ENCODE measurements around the gene RBP5. TPM values are rescaled to one million over a fixed set of nuclear protein-coding genes. Genes with fewer than 3 reads are reported as not detected.

Gene RBP5
- total RNA-seq, 1 experiment from 2014 or later = 2.7 TPM

GRCh38 chr12:7137908-7138307 is 9.2 kb upstream of the RBP5 start:
- H4K91ac ChIP-seq (ENCODE audit: insufficient read length, low read depth, low read length) = no peak overlapping the region
- H2AK5ac ChIP-seq (ENCODE audit: insufficient read length, low read length) = no peak overlapping the region
- WGBS (ENCODE audit: extremely low coverage, insufficient read length, low lambda C conversion rate) = no CpG with 5 or more reads among the region's 4 CpGs
- H3T11ph ChIP-seq (ENCODE audit: low read length) = no peak overlapping the region
- H3K9ac ChIP-seq (ENCODE audit: extremely low read depth, insufficient read length, low read length) = no peak overlapping the region
- no peak overlapping the region for H3K56ac ChIP-seq (ENCODE audit: insufficient read length, low read depth, low read length)
- no peak overlapping the region for H2AFZ ChIP-seq (ENCODE audit: low read length)
- no peak overlapping the region for H4K8ac ChIP-seq (replicated peaks; ENCODE audit: insufficient read length, low read depth, low read length)
- no peaks in the 10 kb centered on the region for H3K9me3 Mint-ChIP-seq
- no peak for DNase-seq
- H2BK20ac ChIP-seq (ENCODE audit: low read depth, low read length, poor library complexity, severe bottlenecking) = no peak overlapping the region
- no peaks in the 10 kb centered on the region for H3K27me3 Mint-ChIP-seq (ENCODE audit: low read depth)
- no peak overlapping the region for H3K23ac ChIP-seq (ENCODE audit: insufficient read length, low read depth, low read length)
- H3K36me3 Mint-ChIP-seq (ENCODE audit: insufficient read depth in 1 of 3, low read depth in 3 of 3) = peaks cover 17 to 62% (median 33%) of the 10 kb centered on the region in 3 experiments; a peak in 6 of 7 replicates
- H3K4ac ChIP-seq (ENCODE audit: low read depth, low read length) = no peak overlapping the region
- no peaks in the 10 kb centered on the region for H3K9me3 ChIP-seq (ENCODE audit: control insufficient read depth, low read depth, low read length)
- no peaks in the 10 kb centered on the region for H3K4me1 ChIP-seq (ENCODE audit: insufficient read depth, low read length)
- no peaks in the 10 kb centered on the region for H3K79me1 ChIP-seq (ENCODE audit: insufficient read depth, low read depth, low read length, poor library complexity, severe bottlenecking)
- no peak overlapping the region for H2BK5ac ChIP-seq (ENCODE audit: insufficient read length, low read length)
- no peaks in the 10 kb centered on the region for H4K20me1 ChIP-seq (ENCODE audit: control insufficient read depth, insufficient read depth, insufficient read length)
- H4K5ac ChIP-seq (ENCODE audit: insufficient read length, low read depth, low read length) = no peak overlapping the region
- H3K4me2 ChIP-seq (ENCODE audit: insufficient read depth, insufficient read length, low read length) = no peak overlapping the region
- H2BK12ac ChIP-seq (ENCODE audit: insufficient read length, low read depth, low read length) = no peak overlapping the region
- no peak overlapping the region for H2BK15ac ChIP-seq (ENCODE audit: low read depth, low read length)
- H2BK120ac ChIP-seq (ENCODE audit: low read depth, low read length, poor library complexity, severe bottlenecking) = no peak overlapping the region
- H3K23me2 ChIP-seq (ENCODE audit: insufficient read length, low read depth, low read length, poor library complexity, severe bottlenecking) = no peaks in the 10 kb centered on the region
- no peak overlapping the region for H3K27ac ChIP-seq (ENCODE audit: insufficient read length, low read depth, low read length)
- H3K79me2 ChIP-seq (ENCODE audit: insufficient read depth, low read length) = no peaks in the 10 kb centered on the region
- no peak overlapping the region for H3K4me3 Mint-ChIP-seq
- no peaks in the 10 kb centered on the region for H3K4me1 Mint-ChIP-seq
- H3K18ac ChIP-seq (ENCODE audit: insufficient read length, low read depth, low read length) = no peak overlapping the region
- no peak overlapping the region for H3K27ac Mint-ChIP-seq
- no peak for TF ChIP-seq CTCF (conservative IDR thresholded peaks at IDR 0.05)
- H3K27me3 ChIP-seq (ENCODE audit: insufficient read depth, low read length) = no peaks in the 10 kb centered on the region
- H3K14ac ChIP-seq (ENCODE audit: insufficient read depth, low read length) = no peak overlapping the region
